GM18511 (cell line): Measurements from ENCODE around the gene ABHD3.
"Not testable (repeated sequence)": the region's sequence is repeated elsewhere in the genome, so short reads cannot be mapped to it uniquely, and the experiment has no call there.

Source experiments
- ATAC-seq: cut with Tn5 transposase; IDR thresholded peaks from one replicate; pipeline ENCODE4 v1.9.1; 2021; ENCODE audit warnings: mild to moderate bottlenecking, moderate library complexity; ENCODE audit not compliant: unreplicated experiment

ABHD3 gene, protein sequence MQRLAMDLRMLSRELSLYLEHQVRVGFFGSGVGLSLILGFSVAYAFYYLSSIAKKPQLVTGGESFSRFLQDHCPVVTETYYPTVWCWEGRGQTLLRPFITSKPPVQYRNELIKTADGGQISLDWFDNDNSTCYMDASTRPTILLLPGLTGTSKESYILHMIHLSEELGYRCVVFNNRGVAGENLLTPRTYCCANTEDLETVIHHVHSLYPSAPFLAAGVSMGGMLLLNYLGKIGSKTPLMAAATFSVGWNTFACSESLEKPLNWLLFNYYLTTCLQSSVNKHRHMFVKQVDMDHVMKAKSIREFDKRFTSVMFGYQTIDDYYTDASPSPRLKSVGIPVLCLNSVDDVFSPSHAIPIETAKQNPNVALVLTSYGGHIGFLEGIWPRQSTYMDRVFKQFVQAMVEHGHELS

DNA sequence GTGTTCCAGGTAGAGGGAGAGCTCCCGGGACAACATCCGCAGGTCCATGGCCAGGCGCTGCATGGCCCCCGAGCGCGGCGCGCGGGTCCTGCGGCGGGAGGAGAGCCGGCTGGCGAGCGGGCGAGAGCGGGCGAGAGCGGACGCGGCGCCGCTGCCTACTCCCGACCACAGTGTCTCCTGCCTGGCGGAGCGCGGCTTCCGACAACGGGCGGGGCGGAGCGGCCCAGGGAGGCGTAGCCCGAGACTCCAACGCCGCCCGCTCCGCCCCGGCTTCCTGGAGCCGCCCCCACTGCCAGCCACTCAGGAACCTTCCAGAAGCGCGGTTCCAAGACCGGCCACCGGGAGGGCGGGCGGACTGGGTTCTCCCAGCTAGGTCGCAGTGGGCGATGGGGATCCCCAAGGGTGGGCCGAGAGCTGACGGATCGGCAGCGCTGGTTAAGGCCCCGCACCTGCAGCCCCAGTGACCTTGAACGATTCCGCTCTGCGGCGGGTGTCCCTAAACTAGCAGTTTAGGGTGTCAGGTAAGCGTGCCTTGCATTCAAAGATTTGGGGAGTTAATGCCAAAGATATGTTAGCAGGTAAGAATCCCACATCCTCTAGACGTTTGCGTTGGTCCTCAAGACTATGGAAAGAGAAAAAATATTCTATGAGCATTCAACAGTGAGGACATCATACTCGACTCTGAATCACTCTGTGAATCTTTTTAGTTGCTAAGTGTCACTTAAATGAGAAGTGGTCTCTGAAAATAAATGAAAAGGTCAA is at the start of gene ABHD3:
ABHD3 (minus strand) TSS at position 172 of the 762 bp plus-strand sequence; CDS start at position 63, 109 bp downstream.
- peak; percentile 94 for ATAC-seq

DNA sequence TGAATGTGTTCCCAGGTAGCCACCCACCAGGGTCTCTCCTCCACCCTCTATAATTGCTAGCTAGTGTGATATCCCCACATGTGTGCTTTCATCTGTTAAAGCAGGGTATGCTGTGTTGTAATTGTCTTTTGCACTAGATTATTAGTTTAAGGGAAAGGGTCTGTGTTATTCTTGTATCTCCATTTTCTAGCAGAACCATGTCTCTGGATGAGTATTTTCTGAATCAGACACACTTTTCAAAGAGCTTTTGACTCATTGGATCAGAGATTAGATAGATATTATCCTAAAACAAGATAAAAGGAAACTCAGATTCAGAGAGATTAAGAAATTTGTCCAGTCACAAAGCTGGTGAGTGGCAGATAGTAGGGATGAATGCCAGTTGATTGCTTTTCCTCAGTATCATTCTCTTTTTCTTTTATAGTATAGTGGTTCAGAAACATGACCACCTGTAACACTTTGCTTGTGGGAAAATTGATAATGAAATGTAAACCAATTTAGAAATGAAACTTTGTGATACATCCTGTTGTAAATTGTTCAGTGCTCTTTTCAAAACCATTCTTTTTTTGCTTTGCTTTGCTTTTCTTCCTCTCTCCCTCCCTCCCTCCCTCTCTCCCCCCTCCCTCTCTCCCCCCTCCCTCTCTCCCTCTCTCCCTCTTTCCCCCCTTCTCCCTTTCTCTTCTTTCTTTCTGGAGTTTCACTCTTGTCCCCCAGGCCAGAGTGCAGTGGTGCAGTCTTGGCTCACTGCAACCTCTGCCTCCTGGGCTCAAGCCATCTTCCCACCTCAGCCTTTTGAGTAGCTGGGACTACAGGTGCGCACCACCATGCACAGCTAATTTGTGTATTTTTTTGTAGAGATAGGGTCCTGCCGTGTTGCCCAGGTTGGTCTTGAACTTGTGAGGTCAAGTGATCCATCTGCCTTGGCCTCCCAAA is 43.5 kb upstream of the ABHD3 start:
- ATAC-seq: no peak

DNA sequence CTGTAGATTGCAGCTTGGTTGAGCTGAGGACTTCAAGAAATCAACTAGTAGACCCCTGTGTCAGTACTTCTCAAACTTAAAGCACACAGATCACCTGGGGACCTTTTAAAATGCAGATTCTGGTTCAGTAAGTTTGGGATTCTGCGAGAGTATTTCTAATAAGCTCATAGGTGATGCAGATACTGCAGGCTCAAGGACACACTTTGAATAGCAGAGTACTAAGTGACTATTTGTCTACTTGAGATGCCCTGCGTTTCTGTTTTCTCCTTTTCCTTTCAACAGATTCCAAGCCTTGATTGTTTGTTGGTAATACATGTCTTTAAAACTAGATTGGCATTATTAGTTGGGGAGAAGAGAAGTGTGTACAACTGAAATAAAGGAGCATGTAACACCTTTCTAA is 42.7 kb upstream of the ABHD3 start:
- no peak for ATAC-seq

DNA sequence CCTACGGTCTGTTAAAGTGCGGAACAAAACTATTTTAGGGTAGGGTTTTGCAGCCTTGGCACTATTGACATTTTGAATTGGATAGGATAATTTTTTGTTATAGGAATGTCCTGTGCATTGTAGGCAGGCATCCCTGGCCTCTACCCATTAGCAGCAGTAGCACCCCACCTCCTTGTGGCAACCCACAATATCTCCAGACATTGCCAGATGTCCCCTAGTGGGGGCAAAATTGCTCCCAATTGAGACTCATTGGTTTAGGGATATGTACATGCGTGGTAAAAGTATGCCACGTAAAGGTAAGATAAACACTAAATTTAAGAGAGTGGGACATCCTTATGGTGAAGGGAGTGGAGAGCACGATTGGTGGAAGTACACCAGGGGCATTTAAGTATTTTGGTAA is 40.7 kb upstream of the ABHD3 start:
- ATAC-seq: no peak

DNA sequence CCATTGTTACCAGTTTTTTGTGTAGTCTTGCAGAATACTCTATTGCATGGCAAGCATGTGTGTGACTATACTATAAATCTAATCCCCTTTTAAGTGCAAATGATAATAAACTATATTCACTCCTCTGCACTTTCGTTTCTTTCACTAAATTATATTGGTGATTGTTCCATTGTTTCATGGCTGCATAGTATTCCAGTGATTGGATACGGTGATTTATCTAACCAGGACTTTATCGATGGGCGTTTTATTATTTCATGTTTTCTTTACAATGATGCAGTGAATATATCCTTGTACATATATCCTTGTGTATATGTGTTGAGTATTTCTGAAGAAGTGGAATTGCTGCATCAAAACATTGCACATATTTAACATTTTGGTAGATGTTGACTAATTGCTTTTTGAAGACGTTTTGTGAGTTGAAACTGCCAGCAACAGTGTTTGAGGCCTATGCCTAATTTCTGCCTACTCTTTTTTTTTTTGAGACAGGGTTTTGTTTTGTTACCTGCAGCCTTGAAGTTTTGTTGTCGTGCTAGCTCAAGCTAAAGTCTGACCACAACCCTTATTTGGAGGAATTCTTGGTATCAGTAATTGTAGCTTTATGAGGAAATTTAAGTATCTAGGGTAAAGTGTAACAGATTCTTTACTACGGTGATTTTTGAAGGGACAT is 38.7 kb upstream of the ABHD3 start:
- no peak for ATAC-seq

DNA sequence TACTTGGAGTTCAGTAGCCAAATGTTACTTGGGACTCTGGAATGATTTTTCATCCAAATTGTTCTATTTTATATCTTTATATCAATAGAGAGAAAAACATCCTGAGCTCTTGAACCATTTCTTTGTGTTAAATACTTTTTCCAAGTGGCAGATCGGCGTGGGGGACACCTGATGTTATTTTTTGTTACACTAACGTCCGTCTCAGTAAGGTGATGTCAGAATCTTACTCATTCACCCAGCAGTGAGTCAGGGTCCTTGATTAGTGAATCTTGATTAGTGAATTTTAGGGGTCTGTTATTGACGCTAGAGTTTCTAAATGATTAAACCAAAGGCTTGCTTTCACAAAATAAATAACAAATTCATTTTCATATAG is 37.7 kb upstream of the ABHD3 start:
- no peak for ATAC-seq

DNA sequence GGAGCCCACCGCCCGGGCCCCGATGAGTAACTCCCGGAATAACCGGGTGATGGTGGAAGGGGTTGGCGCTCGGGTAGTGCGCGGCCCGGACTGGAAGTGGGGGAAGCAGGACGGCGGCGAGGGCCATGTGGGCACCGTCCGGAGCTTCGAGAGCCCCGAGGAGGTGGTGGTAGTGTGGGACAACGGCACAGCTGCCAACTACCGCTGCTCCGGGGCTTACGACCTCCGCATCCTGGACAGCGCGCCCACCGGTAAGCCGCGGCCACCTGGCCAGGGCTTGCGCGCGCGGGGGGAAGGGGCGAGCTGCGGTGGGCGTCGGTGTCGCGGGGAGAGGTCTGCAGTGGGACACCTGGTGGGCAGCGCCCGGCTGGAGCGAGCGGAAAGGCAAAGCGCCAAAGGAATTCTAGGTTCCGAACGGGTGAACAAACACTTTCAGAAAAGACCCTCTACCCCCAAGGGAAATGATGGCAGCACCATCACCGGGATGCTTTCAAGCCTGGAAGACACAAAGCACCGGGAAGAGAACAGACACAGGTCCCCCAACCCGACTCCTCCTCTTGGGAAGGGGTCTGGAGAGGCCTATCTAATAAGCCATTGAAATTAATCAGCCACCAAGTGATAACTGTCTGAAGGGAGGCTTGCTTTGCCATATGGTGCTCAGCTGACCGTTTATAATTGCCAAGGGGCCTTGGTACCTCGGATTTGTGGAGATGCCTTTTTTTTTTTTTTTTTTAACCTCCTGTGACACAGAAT is 37.2 kb upstream of the ABHD3 start:
- ATAC-seq: peak; percentile 9

DNA sequence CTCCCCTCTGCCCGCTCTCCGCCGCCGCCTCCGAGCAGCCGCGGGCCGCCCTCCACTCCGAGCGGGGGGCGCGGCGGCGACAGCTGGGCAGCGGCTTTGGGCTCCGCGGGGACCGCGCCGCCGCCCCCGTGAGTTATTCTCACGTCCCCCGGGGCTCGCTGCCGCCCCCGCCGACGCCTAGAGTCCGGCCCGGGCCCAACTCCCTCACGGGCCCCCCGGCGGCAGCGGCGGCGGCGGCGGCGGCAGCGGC is 36.7 kb upstream of the ABHD3 start:
- no peak for ATAC-seq

DNA sequence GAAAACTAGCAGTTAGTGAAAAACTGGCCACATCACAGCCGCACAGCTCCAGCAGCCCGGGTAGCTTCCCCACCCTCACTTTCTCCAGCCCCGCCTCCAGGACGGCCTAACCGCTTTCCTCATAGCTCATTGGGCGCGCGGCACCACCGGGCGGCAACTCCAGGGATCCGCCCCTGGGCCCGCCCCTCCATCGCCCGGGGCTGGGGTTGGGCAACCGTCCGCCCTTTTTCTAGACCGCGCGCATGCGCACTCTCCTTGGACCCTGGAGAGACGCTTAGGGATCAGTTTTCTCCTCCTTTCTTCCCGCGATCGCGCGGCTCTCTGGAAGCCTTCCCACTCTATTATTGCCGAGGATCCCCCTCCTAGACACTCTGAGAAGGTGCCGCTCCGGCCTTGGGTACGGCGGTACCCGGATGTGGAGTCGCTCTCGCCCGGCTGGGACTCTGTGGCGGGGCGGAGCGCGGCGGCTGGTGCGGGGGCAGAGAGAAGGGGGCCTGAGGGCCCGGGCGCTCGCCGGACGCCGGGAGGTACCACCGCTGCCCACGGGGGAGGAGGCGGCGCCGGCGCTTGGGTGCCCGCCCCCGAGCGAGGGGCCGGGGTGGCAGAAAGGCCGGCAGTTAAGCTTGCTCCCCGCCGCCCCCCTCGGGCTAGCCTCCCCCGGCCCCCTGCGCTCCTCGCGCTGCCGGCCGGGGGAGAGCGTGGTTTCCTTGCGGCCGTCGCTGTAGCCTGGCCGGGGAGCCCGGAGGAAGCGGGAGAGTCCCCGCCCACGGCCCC is 36.2 kb upstream of the ABHD3 start, which contains the start of gene MIB1:
MIB1 (plus strand) TSS at position 255 of the 774 bp plus-strand sequence. CDS start 792 bp downstream, outside the sequence.
- peak; percentile 96 for ATAC-seq

DNA sequence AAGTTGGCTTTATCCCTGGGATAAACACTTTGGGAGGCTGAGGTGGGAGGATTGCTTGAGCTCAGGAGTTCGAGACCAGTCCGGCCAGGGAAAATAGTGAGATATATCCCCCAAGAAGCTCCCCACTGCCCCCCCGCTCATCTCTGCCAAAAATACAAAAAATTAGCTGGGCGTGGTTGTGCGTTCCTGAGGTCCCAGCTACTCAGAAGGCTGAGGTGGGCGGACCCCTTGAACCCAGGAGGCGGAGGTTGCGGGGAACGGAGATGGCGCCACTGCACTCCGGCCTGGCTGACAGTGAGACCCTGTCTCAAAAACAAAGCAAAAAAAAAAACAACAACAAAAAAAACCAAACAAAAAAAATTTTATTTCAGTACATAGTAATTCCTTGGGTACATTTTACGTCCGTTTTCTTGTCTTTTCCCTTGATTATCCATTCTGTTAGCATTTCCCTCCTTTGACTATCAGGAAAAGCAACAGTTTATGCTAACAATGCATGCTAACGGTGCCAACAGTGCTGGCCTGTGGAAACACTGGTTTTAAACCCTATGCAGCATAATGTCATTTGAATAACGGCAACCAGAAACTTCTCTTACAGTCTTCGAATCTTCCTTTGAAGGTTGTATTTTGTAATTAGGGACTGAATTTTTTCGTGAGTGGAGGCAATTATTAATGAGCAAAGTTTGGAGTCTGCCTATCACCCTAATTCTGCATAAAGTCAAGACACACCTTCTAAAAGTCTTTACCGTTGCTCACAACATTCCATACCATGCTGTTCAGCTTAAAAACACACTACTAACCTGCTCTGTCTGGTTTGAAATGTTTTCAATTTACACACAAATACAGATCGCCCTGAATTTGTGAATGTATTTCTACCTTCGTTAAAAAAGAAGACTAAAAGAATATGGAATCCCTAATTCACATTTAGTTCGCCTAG is 35.3 kb upstream of the ABHD3 start:
- peak; percentile 22 for ATAC-seq

DNA sequence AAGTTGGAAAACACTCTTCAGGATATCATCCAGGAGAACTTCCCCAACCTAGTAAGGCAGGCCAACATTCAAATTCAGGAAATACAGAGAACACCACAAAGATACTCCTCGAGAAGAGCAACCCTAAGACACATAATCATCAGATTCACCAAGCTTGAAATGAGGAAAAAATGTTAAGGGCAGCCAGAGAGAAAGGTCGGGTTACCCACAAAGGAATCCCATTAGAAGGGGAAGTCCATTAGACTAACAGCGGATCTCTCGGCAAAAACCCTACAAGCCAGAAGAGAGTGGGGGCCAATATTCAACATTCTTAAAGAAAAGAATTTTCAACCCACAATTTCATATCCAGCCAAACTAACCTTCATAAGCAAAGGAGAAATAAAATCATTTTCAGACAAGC is 32.4 kb upstream of the ABHD3 start:
- not testable (repeated sequence) for ATAC-seq

DNA sequence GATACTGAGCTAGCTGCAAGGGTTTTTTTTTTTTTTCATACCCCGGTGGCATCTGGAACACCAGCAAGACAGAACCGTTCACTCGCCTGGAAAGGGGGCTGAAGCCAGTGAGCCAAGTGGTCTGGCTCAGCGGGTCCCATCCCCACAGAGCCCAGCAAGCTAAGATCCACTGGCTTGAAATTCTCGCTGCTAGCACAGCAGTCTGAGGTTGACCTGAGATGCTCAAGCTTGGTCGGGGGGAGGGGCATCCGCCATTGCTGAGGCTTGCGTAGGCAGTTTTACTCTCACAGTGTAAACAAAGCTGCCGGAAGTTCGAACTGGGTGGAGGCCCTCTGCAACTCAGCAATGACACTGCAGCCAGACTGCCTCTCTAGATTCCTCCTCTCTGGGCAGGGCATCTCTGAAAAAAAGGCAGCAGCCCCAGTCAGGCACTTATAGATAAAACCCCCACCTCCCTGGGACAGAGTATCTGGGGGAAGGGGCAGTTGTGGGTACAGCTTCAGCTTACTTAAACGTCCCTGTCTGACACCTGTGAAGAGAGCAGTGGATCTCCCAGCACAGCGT is 31.0 kb upstream of the ABHD3 start:
- no peak for ATAC-seq

DNA sequence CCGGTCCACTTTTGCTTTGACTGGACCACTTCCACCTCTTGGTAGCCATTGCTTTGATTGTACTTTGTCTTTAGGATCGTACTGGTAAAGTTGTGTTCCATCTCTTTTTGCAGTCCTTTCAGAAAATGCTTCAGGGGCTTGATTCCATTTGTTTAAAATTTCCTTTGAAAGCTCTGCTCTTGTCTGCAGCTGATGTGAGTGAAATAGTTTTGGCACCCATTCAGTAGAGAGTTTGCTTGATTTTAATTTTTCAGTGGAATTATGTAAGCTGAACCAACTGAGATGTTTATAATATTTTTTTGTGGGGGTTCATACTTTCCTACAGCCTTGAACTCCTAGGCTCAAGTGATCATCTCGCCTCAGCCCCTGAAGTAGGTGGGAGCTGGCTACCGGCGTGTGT is 28.4 kb upstream of the ABHD3 start:
- no peak for ATAC-seq

DNA sequence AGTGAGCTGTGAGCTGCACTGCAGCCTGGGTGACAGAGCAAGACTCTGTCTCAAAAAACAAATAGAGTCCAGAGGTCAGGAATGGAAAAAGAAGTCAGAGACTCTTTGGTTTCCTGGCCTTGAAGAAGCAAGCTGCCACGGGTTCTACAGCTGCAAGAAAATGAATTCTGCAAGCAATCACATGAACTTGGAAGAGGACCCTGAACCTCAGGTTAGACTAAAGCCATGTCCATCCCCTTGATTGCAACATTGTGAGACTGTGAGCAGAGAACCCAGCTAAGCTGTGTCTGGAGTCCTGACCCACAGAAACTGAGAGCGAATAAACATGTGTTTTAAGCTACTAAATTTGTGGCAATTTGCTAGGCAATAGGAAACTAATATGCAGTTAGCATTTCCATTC is 23.1 kb upstream of the ABHD3 start:
- no peak for ATAC-seq

DNA sequence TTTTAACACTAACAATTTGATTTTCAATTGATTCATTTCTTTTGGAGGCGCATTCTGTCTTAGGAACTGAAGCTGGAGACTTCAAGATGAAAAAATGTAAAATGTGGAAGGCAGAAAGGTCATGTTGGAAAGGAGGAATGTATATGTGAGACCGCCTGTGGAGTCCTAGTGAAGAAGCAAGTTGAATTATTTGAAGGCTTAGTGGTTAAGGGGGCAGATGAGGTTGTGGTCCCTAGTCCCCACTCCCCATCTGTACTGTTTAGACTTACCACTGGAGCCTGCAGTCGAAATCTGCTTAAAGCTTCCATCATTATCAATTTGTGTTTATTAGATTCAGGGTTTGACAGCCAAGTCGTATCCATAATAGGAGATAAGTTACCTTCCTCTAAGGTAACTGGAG is 20.6 kb upstream of the ABHD3 start:
- ATAC-seq: no peak

DNA sequence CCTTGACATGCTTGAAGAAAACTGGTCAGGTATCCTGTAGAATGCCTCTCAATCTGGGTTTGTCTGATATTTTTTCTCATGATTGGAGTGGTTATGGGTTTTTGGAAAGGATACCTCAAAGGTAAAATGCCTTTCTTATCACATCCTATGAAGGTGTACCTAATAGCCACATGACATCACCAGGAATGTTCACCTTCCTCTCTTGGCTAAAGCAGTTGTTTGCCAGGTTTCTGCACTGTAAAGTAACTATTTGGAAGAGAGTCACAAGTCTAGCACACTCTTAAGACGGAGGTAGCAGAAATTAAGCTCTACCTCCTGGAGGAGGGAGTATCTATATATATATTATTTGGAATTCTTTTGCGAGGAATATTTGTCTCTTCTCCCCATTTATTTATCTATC is 18.1 kb upstream of the ABHD3 start:
- no peak for ATAC-seq

DNA sequence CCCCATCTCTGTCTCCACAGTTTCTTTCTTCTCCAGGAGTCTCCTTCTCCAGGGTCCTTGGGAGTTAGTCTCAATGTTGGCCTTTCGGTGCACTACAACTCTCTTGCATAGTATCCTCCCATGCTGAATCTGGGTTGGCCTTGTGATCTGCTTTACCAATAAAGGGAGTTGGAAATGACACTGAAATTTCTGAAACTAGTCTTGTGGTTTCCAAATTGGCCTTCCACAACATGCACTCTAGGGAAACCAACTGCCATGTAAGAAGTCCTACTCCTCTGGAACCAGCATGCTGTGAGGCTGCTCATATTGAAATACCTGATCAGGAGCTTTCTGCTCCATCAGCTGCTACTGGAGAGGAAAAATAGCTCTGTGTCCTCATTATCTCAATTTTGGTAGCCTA is 9.9 kb upstream of the ABHD3 start:
- ATAC-seq: no peak

DNA sequence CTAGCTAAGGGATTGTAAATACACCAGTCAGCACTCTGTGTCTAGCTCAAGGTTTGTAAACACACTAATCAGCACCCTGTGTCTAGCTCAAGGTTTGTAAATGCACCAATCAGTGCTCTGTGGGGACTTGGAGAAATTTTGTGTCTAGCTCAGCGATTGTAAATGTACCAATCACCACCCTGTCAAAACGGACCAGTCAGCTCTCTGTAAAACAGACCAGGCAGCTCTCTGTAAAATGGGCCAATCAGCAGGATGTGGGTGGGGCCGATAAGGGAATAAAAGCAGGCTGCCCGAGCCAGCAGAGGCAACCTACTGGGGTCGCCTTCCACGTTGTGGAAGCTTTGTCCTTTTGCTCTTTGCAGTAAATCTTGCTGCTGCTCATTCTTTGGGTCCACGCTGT is 2.6 kb upstream of the ABHD3 start:
- not testable (repeated sequence) for ATAC-seq
